GM12892 (cell line): Measurements from ENCODE around the gene NAPSA. TPM values are rescaled to one million over a fixed set of nuclear protein-coding genes. Genes with fewer than 3 reads are reported as not detected.

ENCODE experiments used
- DNase-seq: peaks from one replicate; pipeline ENCODE4 v3.0.0; 2011; ENCODE audit not compliant: insufficient read length
- FAIRE-seq: peaks from 2 replicates; lab custom pipeline; 2011; peaks lifted over from hg19 to GRCh38; lab: Jason Lieb, UNC
- POLR2A ChIP-seq: IDR thresholded peaks from 2 replicates; pipeline ENCODE4 v1.6.1; 2011; ENCODE audit warnings: low read depth, low read length, control low read depth
- POLR2AphosphoS5 ChIP-seq: IDR thresholded peaks from 2 replicates; pipeline ENCODE4 v1.6.1; 2011; ENCODE audit warnings: low read depth, low read length, control low read depth
- TAF1 ChIP-seq: IDR thresholded peaks from 2 replicates; pipeline ENCODE4 v1.6.1; 2011; ENCODE audit warnings: low read depth, mild to moderate bottlenecking, control low read depth, low read length, borderline replicate concordance
- polyA plus RNA-seq: library from polyadenylated mRNA; unstranded; fragments of >200 nt; gene quantifications from one replicate; pipeline ENCODE4 v1.2.1, GENCODE V29; 2012; ENCODE audit warnings: missing spikeins, inconsistent platforms; ENCODE audit not compliant: missing spikeins

The NAPSA gene
- polyA plus RNA-seq = 2.3 TPM

DNA sequence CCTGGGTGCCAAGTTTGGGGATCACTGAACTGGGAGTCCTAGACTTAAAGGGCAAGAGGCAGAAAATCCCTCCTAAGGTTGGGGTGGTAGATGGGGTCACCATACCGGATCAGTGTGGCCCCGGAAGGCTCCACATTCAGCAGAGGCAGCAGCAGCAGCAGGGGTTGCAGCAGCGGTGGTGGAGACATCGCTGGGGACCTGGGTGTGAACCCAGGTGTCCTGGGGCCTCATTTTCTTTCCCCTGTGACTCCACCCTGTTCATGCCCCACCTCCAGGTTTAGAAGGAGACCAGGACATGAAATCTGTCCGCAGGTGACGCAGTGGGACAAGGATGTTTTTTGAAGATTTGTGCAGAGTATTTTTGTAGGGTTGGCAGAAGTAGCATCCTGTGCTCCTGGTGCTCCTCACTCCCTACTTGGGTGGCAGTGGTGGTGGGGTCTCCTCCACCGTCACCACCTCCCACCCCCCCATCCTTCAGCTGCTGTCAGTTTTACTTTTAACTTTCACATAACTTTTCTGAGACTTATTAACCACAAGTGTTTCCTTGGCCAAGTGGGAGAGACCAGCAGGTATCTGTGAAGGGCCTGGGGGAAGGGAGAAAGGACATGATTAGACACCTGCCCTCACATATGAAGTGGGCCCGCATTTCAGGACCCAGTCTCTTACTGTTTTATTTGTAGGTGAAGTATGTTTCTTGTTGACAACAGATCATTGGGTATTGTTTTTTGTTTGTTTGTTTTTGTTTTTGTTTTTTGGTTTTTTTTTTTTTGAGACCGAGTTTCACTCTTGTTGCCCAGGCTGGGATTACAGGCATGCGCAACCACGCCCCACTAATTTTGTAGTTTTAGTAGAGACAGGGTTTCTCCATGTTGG is at the start of gene NAPSA:
NAPSA (minus strand) TSS at position 206 of the 873 bp plus-strand sequence; CDS start at position 188, 18 bp downstream.
- no peak for TF ChIP-seq TAF1
- no peak for TF ChIP-seq POLR2AphosphoS5
- no peak for TF ChIP-seq POLR2A
- FAIRE-seq = no peak
- no peak for DNase-seq

GRCh38 chr19:50413531-50413930 is 48.1 kb upstream of the NAPSA start:
- FAIRE-seq (no peak), DNase-seq (no peak)
- no peak for TF ChIP-seq TAF1
- TF ChIP-seq POLR2AphosphoS5 = no peak
- no peak for TF ChIP-seq POLR2A

DNA sequence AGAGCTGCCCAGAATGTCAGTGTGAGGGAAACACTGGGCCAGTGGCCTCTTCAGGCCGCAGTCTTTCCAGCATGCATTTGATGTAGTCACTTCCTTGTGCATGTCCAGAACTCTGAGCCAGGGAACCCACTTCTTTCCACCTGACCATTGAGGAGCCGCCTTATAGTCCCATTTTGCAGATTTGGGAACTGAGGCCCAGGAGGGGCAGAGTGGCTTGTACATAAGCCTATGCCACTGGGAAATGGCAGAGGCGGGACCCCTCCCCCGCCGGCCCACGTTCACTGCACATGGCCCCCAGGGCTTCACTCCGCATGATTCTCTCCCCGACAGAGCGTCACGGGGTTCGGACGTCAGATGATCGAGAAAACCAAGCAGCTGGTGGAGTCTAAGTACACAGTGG is 47.7 kb upstream of the NAPSA start:
- no peak for DNase-seq
- no peak for FAIRE-seq
- TF ChIP-seq POLR2AphosphoS5 (no peak), TAF1 (no peak), POLR2A (no peak)

- TF ChIP-seq POLR2AphosphoS5 (no peak), POLR2A (no peak), TAF1 (no peak)
- FAIRE-seq (no peak), DNase-seq (no peak)
Measured at GRCh38 chr19:50412419-50412818, 47.0 kb upstream of the NAPSA start.

- DNase-seq (no peak), FAIRE-seq (no peak)
- TF ChIP-seq TAF1 (no peak), POLR2A (no peak), POLR2AphosphoS5 (no peak)
Measured at GRCh38 chr19:50410109-50410508, 44.7 kb upstream of the NAPSA start.

DNA sequence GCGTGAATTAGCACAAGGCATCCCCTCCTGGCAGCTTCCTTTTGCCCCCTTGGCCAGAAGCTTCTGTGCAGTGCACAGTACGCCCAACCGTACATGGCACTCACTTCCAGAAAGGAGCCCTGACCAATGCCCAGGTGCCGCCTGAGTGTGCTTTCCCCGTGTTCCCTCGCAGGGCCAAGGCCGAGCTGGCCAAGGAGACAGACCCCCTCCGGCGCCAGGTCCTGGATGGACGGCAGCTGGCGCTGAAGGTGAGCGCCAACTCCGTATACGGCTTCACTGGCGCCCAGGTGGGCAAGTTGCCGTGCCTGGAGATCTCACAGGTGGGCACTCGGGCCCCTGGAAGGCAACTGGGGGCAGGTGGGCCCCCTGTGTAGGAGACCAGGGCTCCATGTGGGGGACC is 43.9 kb upstream of the NAPSA start:
- DNase-seq (no peak), FAIRE-seq (no peak)
- TF ChIP-seq POLR2AphosphoS5 (no peak), TAF1 (no peak), POLR2A (no peak)

- FAIRE-seq = no peak
Measured at GRCh38 chr19:50406829-50407228, 41.4 kb upstream of the NAPSA start.

GRCh38 chr19:50406156-50406820 is 40.8 kb upstream of the NAPSA start:
- DNase-seq (no peak), FAIRE-seq (no peak)
- TF ChIP-seq POLR2A (no peak), POLR2AphosphoS5 (no peak), TAF1 (no peak)

More at GRCh38 chr19:50406829-50407228, 41.4 kb upstream of the NAPSA start:
- no peak for DNase-seq
- TF ChIP-seq POLR2A (no peak), POLR2AphosphoS5 (no peak), TAF1 (no peak)

GRCh38 chr19:50402544-50403301 is 37.3 kb upstream of the NAPSA start:
- no peak for FAIRE-seq
- DNase-seq = no peak
- TF ChIP-seq POLR2A (no peak), POLR2AphosphoS5 (no peak), TAF1 (no peak)

DNA sequence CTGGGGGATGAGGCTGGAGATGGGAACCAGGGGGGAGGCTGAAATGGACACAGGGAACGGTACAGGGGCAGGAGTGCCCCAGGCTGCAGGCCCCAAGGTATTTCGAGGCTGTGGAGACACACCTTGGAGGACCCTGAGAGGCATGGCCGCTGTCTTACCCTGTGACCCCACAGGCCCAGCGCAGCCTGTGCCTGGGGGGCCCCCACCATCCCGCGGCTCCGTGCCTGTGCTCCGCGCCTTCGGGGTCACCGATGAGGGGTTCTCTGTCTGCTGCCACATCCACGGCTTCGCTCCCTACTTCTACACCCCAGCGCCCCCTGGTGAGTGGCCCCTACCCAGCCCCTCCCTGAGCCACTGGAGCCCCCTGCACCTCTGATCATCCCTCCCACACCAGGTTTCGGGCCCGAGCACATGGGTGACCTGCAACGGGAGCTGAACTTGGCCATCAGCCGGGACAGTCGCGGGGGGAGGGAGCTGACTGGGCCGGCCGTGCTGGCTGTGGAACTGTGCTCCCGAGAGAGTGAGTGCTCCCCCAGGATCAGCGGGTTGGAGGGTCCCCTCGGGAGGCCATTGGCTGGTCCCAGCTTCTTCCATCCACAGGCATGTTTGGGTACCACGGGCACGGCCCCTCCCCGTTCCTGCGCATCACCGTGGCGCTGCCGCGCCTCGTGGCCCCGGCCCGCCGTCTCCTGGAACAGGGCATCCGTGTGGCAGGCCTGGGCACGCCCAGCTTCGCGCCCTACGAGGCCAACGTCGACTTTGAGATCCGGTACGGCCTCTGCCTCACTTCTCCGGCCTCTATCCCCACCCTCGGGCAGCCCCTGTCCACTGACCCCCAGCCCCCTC is 36.4 kb upstream of the NAPSA start:
- no peak for TF ChIP-seq TAF1
- TF ChIP-seq POLR2A = no peak
- TF ChIP-seq POLR2AphosphoS5 = no peak

GRCh38 chr19:50399368-50399745 is 33.9 kb upstream of the NAPSA start:
- TF ChIP-seq POLR2AphosphoS5 (no peak), POLR2A (no peak), TAF1 (no peak)
- DNase-seq (no peak), FAIRE-seq (no peak)

More for the DNA sequence above, 36.4 kb upstream of the NAPSA start:
- DNase-seq = no peak
- no peak for FAIRE-seq
